NT2/D1 (cell line): Measurements from ENCODE around the gene SPECC1L.

ENCODE experiments used
- DNase-seq: peaks from one replicate; pipeline ENCODE4 v3.0.0-alpha.2; 2011; ENCODE audit warnings: low read depth, low spot score
- H3K27me3 ChIP-seq: 2 replicates; pipeline ENCODE4 v1.6.0; 2011; ENCODE audit warnings: mild to moderate bottlenecking; ENCODE audit not compliant: insufficient read length, insufficient read depth
- H3K36me3 ChIP-seq: 2 replicates; pipeline ENCODE4 v1.6.1; 2011; ENCODE audit warnings: mild to moderate bottlenecking, low read length, mixed read lengths; ENCODE audit not compliant: insufficient read depth, insufficient read length
- H3K4me1 ChIP-seq: 2 replicates; pipeline ENCODE4 v1.5.1; 2011; ENCODE audit not compliant: insufficient read depth, insufficient read length
- H3K4me3 ChIP-seq: 2 replicates; pipeline ENCODE4 v1.5.1; 2011; ENCODE audit warnings: low read depth; ENCODE audit not compliant: insufficient read length
- H3K9ac ChIP-seq: 2 replicates; pipeline ENCODE4 v1.6.0; 2011; ENCODE audit warnings: low read depth; ENCODE audit not compliant: insufficient read length
- H3K9me3 ChIP-seq: 2 replicates; pipeline ENCODE4 v1.5.1; 2011; ENCODE audit warnings: mild to moderate bottlenecking, low read length; ENCODE audit not compliant: insufficient read depth
- SUZ12 ChIP-seq: IDR thresholded peaks from 2 replicates; pipeline ENCODE4 v1.6.1; 2011; ENCODE audit not compliant: insufficient read length, insufficient read depth; ENCODE audit errors: extremely low read depth
- YY1 ChIP-seq: IDR thresholded peaks from 2 replicates; pipeline ENCODE4 v1.6.1; 2011; ENCODE audit not compliant: insufficient read length, insufficient read depth
- ZNF274 ChIP-seq: IDR thresholded peaks from 2 replicates; pipeline ENCODE4 v1.6.1; 2011; ENCODE audit warnings: mild to moderate bottlenecking, low read depth, low read length

The SPECC1L gene

DNA sequence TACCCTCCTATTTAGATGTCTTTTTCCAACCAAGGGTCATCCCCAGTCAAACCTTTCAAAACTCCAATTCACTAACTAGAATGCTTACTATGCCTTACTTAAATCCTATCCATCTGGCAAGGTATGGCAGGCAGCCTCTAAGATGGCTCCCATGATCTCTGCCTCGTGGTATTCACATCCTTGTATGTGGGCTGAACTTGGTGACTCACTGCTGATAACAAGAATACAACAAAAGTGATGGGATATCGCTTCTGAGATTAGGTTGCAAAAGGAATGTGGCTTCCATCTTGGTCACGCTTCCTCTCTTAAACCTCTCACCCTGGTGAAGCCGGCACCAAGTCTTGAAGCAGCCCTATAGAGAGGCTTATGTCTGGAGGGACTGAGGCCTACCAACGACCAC, 194.9 kb downstream of the SPECC1L start:
- no peaks in the 10 kb centered on the region for H3K27me3 ChIP-seq
- no peak for DNase-seq

DNA sequence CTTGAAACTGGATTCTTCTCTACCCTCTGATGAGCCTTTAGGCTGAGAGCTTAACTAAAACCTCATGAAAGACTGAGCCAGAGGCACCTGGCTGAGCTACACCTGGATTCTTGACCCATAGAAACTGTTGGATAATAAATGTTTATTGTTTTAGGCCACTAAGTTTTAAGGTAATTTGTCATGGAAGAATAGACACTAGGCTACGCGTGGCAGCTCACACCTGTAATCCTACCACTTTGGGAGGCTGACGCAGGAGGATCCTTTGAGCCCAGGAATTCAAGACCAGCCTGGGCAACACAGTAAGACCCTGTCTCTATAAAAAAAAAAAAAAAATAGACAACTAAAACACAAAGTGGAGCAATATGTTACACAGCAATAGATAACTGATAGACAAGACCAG, 195.3 kb downstream of the SPECC1L start:
- no peak for DNase-seq
- H3K27me3 ChIP-seq: no peaks in the 10 kb centered on the region
- H3K9me3 ChIP-seq: no peaks in the 10 kb centered on the region
- H3K4me1 ChIP-seq: no peaks in the 10 kb centered on the region
- no peak for TF ChIP-seq SUZ12
- TF ChIP-seq ZNF274: no peak
- TF ChIP-seq YY1: no peak
- H3K9ac ChIP-seq: no peak overlapping the region
- no peaks in the 10 kb centered on the region for H3K36me3 ChIP-seq
- H3K4me3 ChIP-seq: no peak overlapping the region

More for the DNA sequence above, 194.9 kb downstream of the SPECC1L start:
- Histone ChIP-seq H3K4me1 (peaks cover under 1% of the 10 kb centered on the region), H3K9me3 (no peaks in the 10 kb centered on the region), H3K36me3 (no peaks in the 10 kb centered on the region), H3K4me3 (no peak overlapping the region), H3K9ac (no peak overlapping the region)
- TF ChIP-seq YY1 (no peak), ZNF274 (no peak), SUZ12 (no peak)

DNA sequence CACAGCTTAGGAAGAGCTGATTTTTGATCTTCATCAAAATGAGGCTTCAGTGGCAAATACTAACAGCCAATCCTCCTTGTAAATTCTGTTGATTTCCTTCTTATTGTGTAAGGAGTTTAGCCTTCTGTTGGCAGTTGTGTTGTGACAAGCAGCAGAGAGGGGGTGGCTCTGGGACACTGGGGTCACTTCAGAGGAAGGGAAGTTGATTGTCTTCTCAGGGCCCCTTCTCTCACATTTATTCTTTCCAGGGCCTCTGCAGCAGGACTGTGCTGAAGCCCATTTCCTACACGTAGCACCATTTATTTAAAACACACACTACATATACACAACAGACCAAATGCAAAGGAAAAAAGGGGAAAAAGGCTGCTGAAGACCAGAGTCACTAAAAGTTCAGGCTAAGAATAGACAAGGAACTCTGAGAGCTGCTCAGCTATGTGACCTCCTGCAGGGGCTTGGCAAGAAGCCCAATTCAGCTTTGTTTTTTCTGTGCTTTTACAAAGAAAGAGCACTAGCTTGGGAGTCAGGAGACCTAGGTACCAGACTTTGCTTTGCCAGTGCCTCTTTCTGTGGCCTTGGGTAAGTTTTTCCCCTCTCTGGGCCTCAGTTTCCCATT, 196.2 kb downstream of the SPECC1L start:
- no peaks in the 10 kb centered on the region for H3K27me3 ChIP-seq
- H3K4me1 ChIP-seq: no peaks in the 10 kb centered on the region
- no peaks in the 10 kb centered on the region for H3K9me3 ChIP-seq
- no peak overlapping the region for H3K9ac ChIP-seq
- DNase-seq: peak; percentile 32
- H3K36me3 ChIP-seq: no peaks in the 10 kb centered on the region
- no peak for TF ChIP-seq SUZ12
- no peak for TF ChIP-seq YY1
- no peak for TF ChIP-seq ZNF274
- no peak overlapping the region for H3K4me3 ChIP-seq

DNA sequence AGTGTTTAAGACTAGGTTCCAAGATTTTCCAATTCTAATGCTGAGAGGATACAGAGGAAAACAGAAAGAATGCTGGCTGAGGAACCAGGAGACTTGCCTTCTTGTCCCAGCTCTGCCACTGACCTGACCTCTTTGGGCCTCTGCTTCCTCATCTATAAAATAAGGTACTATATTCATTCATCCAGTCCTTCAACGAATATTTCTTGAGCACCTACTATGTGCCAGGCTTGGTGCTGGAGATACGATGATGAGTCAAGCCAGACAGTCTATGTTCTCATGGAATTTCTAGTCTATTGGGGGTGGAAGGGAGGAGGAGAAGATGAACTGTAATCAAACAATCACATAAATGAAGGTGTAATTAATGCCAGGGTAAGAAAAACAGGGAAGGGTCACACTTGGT, 196.7 kb downstream of the SPECC1L start:
- Histone ChIP-seq H3K9me3 (no peaks in the 10 kb centered on the region), H3K36me3 (no peaks in the 10 kb centered on the region), H3K9ac (no peak overlapping the region), H3K27me3 (no peaks in the 10 kb centered on the region), H3K4me3 (no peak overlapping the region), H3K4me1 (no peaks in the 10 kb centered on the region)
- DNase-seq: no peak
- no peak for TF ChIP-seq SUZ12
- no peak for TF ChIP-seq YY1
- no peak for TF ChIP-seq ZNF274
